Mesenchymal stem cell (in vitro differentiated cells and primary cell): ENCODE results near the gene CXXC5. TPM values are rescaled to one million over a fixed set of nuclear protein-coding genes. Genes with fewer than 3 reads are reported as not detected.
A peak's percentile ranks its signal among the peaks of the same experiment; 100 is the strongest.
"Not testable (repeated sequence)": the region's sequence is repeated elsewhere in the genome, so short reads cannot be mapped to it uniquely, and the experiment has no call there.

ENCODE experiments used
- DNase-seq: peaks from one replicate; pipeline ENCODE4 v3.0.0-alpha.2; 2013
- H2AFZ ChIP-seq: one replicate; pipeline ENCODE4 v1.6.1; 2013; ENCODE audit warnings: low read depth, mild to moderate bottlenecking, control low read depth, inconsistent platforms, low read length, moderate library complexity
- H2AK5ac ChIP-seq: 2 replicates; pipeline ENCODE4 v1.6.1; 2013; ENCODE audit warnings: low read length, moderate library complexity, mild to moderate bottlenecking, inconsistent platforms; ENCODE audit not compliant: severe bottlenecking
- H2BK120ac ChIP-seq: one replicate; pipeline ENCODE4 v1.6.1; 2013; ENCODE audit warnings: low read depth, mild to moderate bottlenecking, inconsistent platforms, low read length, moderate library complexity
- H2BK12ac ChIP-seq, 2 experiments: one replicate each; pipeline ENCODE4 v1.6.1; 2013; ENCODE audit warnings: inconsistent platforms in 2 of 2, low read length in 2 of 2, mild to moderate bottlenecking in 2 of 2, moderate library complexity in 2 of 2, control low read depth in 1 of 2
- H2BK15ac ChIP-seq: one replicate; pipeline ENCODE4 v1.6.1; 2013; ENCODE audit warnings: mild to moderate bottlenecking, low read depth, inconsistent platforms; ENCODE audit not compliant: poor library complexity, severe bottlenecking
- H2BK5ac ChIP-seq: 2 replicates; pipeline ENCODE4 v1.6.1; 2013; ENCODE audit warnings: low read depth, mild to moderate bottlenecking, low read length, control low read depth, inconsistent platforms; ENCODE audit not compliant: poor library complexity, severe bottlenecking
- H3K14ac ChIP-seq, 2 experiments: one replicate each; pipeline ENCODE4 v1.6.1; 2013; ENCODE audit warnings: inconsistent platforms in 2 of 2, low read length in 2 of 2, control low read depth in 1 of 2, mild to moderate bottlenecking in 1 of 2, moderate library complexity in 1 of 2
- H3K18ac ChIP-seq, 2 experiments: one replicate each; pipeline ENCODE4 v1.6.1; 2013; ENCODE audit warnings: inconsistent platforms in 2 of 2, low read length in 2 of 2, control low read depth in 1 of 2, low read depth in 1 of 2, mild to moderate bottlenecking in 1 of 2
- H3K23ac ChIP-seq, 2 experiments: one replicate each; pipeline ENCODE4 v1.6.1; 2013; ENCODE audit warnings: inconsistent platforms in 2 of 2, low read length in 2 of 2, mild to moderate bottlenecking in 2 of 2, moderate library complexity in 2 of 2, control low read depth in 1 of 2
- H3K27ac ChIP-seq: 2 replicates; pipeline ENCODE4 v1.5.1; 2013; ENCODE audit warnings: mild to moderate bottlenecking, moderate library complexity, low read length, control low read depth, inconsistent platforms; ENCODE audit not compliant: poor library complexity, severe bottlenecking
- H3K27me3 ChIP-seq, 2 experiments: 2 replicates each; pipeline versions ENCODE4 v1.6.1 to v1.7.0; 2013; ENCODE audit warnings: low read length in 2 of 2, mild to moderate bottlenecking in 2 of 2, moderate library complexity in 2 of 2, control low read depth in 1 of 2, inconsistent platforms in 1 of 2; ENCODE audit not compliant: control insufficient read depth in 1 of 2, insufficient read depth in 1 of 2
- H3K36me3 ChIP-seq, 2 experiments: 2 replicates each; pipeline versions ENCODE4 v1.6.1 to v1.7.0; 2013; ENCODE audit warnings: low read length in 2 of 2, control low read depth in 1 of 2, inconsistent platforms in 1 of 2, low read depth in 1 of 2, mild to moderate bottlenecking in 1 of 2; ENCODE audit not compliant: insufficient read depth in 2 of 2, control insufficient read depth in 1 of 2
- H3K4ac ChIP-seq, 2 experiments: one replicate each; pipeline ENCODE4 v1.6.1; 2013; ENCODE audit warnings: inconsistent platforms in 2 of 2, low read length in 2 of 2, mild to moderate bottlenecking in 2 of 2, moderate library complexity in 2 of 2, control low read depth in 1 of 2, low read depth in 1 of 2
- H3K4me1 ChIP-seq: 2 replicates; pipeline ENCODE4 v1.6.1; 2013; ENCODE audit warnings: low read depth, low read length, control low read depth; ENCODE audit not compliant: control insufficient read depth, insufficient read depth
- H3K4me2 ChIP-seq: 2 replicates; pipeline ENCODE4 v1.6.1; 2013; ENCODE audit warnings: low read length, mild to moderate bottlenecking, inconsistent platforms; ENCODE audit not compliant: poor library complexity, severe bottlenecking
- H3K4me3 ChIP-seq, 2 experiments: 2 replicates each; pipeline versions ENCODE4 v1.5.1 to v1.7.0; 2013; ENCODE audit warnings: low read length in 2 of 2, mild to moderate bottlenecking in 2 of 2, control low read depth in 1 of 2, low read depth in 1 of 2; ENCODE audit not compliant: insufficient read depth in 1 of 2
- H3K79me1 ChIP-seq: replicated peaks from 2 replicates; pipeline ENCODE4 v1.6.1; 2013; ENCODE audit warnings: mild to moderate bottlenecking, control low read depth, low read length, inconsistent platforms; ENCODE audit not compliant: poor library complexity, severe bottlenecking
- H3K9ac ChIP-seq: 2 replicates; pipeline ENCODE4 v1.7.0; 2013; ENCODE audit warnings: mild to moderate bottlenecking, low read length, moderate library complexity
- H3K9me3 ChIP-seq: 2 replicates; pipeline ENCODE4 v1.7.0; 2013; ENCODE audit warnings: mild to moderate bottlenecking, low read length; ENCODE audit not compliant: control insufficient read depth
- H4K8ac ChIP-seq: one replicate; pipeline ENCODE4 v1.6.1; 2013; ENCODE audit warnings: inconsistent platforms, mild to moderate bottlenecking, low read length, moderate library complexity
- H4K91ac ChIP-seq: one replicate; pipeline ENCODE4 v1.6.1; 2013; ENCODE audit warnings: mild to moderate bottlenecking, low read length, inconsistent platforms
- WGBS: methylation state at CpG from one replicate; pipeline ENCODE4 v1.1.7; 2013; ENCODE audit warnings: mixed read lengths; 5-methylcytosine and 5-hydroxymethylcytosine counted together
- polyA plus RNA-seq, 2 experiments: library from polyadenylated mRNA; stranded (reverse); fragments of 200-250 nt; gene quantifications; one replicate each; pipeline ENCODE4 v1.2.3, GENCODE V29; 2013

CXXC5 gene
- polyA plus RNA-seq (2013, experiment 1 of 2), result 75.1 TPM
- polyA plus RNA-seq (2013, experiment 2 of 2), result 76.7 TPM

DNA sequence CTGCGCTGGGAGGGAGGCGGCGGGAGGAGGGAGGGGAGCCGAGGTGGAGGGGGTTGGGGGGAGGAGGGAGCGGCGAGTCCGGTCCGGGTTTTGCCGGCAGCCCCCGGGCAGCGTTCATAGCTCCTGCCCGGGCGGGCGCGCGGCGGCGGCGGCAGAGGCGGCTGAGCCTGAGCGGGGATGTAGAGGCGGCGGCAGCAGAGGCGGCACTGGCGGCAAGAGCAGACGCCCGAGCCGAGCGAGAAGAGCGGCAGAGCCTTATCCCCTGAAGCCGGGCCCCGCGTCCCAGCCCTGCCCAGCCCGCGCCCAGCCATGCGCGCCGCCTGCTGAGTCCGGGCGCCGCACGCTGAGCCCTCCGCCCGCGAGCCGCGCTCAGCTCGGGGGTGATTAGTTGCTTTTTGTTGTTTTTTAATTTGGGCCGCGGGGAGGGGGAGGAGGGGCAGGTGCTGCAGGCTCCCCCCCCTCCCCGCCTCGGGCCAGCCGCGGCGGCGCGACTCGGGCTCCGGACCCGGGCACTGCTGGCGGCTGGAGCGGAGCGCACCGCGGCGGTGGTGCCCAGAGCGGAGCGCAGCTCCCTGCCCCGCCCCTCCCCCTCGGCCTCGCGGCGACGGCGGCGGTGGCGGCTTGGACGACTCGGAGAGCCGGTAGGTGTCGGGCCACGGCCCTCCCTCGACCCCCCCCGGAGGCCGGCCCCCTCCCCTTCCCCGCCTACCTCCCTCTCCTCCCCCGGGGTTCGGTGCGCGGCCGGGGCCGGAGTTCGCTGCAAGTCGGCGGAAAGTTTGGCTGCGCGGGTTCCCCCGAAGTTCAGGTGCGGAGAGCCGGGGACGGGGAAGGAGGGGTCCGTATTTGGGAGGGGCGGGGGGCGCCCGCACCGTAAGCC, at the start of gene CXXC5:
CXXC5 (plus strand) TSS at position 145 of the 877 bp plus-strand sequence. CDS start 32,175 bp downstream, outside the sequence.
- peak within 1 kb of the TSS; percentile 84 to 87 for H3K4me3 ChIP-seq
- H4K91ac ChIP-seq, result peak within 1 kb of the TSS; percentile 89
- H4K8ac ChIP-seq, result peak within 1 kb of the TSS; percentile 48
- peak within 1 kb of the TSS; percentile 82 for H2BK5ac ChIP-seq
- H3K4me2 ChIP-seq, result peak within 1 kb of the TSS; percentile 89
- DNase-seq, result peak; percentile 92
- H2AFZ ChIP-seq, result peak within 1 kb of the TSS; percentile 33
- peaks cover 0 to 15% of the 10 kb centered on the region in 2 experiments for H3K36me3 ChIP-seq
- H2BK120ac ChIP-seq, result peak within 1 kb of the TSS; percentile 85
- H3K18ac ChIP-seq, result peak within 1 kb of the TSS; percentile 94 to 97
- peak within 1 kb of the TSS; percentile 19 for H2AK5ac ChIP-seq
- under 1% methylated on average over 40 of the region's 106 CpGs for WGBS
- no peaks in the 10 kb centered on the region for H3K9me3 ChIP-seq
- peak within 1 kb of the TSS; percentile 92 for H3K27ac ChIP-seq
- H3K14ac ChIP-seq, result peak within 1 kb of the TSS; percentile 62 to 97
- H3K4ac ChIP-seq, result peak within 1 kb of the TSS; percentile 67 to 85
- H3K23ac ChIP-seq, result peak within 1 kb of the TSS in 1 of 2 experiments; percentile 95
- peak within 1 kb of the TSS; percentile 29 to 73 for H2BK12ac ChIP-seq
- peaks cover 0 to 12% of the 10 kb centered on the region in 2 experiments for H3K27me3 ChIP-seq
- peak within 1 kb of the TSS; percentile 83 for H2BK15ac ChIP-seq
- H3K9ac ChIP-seq, result peak within 1 kb of the TSS; percentile 92
- H3K4me1 ChIP-seq, result peaks cover 26% of the 10 kb centered on the region
- peaks cover 13% of the 10 kb centered on the region for H3K79me1 ChIP-seq

DNA sequence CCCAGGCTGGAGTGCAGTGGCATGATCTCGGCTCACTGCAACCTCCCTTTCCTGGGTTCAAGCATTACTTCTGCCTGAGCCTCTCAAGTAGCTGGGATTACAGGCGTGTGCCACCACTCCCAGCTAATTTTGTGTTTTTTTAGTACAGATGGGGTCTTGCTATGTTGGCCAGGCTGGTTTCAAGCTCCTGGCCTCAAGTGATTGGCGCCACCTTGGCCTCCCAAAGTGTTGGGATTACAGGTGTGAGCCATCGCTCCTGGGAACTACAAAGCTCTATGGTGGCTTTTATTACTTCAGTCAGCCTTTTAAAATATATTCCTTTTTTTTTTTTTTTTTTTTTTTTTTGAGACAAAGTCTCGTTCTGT, 49.6 kb upstream of the CXXC5 start:
- not testable (repeated sequence) for H3K14ac ChIP-seq, H3K4me3 ChIP-seq, H3K4ac ChIP-seq, H2BK120ac ChIP-seq, H4K8ac ChIP-seq, H2BK15ac ChIP-seq, H3K27ac ChIP-seq, H2AFZ ChIP-seq, H3K9me3 ChIP-seq, H3K79me1 ChIP-seq, DNase-seq, H2AK5ac ChIP-seq, H2BK12ac ChIP-seq, H3K4me1 ChIP-seq, H3K4me2 ChIP-seq, H3K9ac ChIP-seq, H2BK5ac ChIP-seq, H4K91ac ChIP-seq, H3K23ac ChIP-seq, H3K18ac ChIP-seq, H3K27me3 ChIP-seq
- H3K36me3 ChIP-seq, result peaks cover 29 to 30% of the 10 kb centered on the region in 2 experiments
- WGBS, result 95% methylated on average over 4 of the region's 5 CpGs

- Histone ChIP-seq H2BK15ac (no peak overlapping the region), H2AFZ (no peak overlapping the region), H2BK120ac (no peak overlapping the region), H3K79me1 (peaks cover 8% of the 10 kb centered on the region), H3K14ac (no peak overlapping the region), H3K36me3 (peaks cover 39 to 46% of the 10 kb centered on the region in 2 experiments), H2BK12ac (no peak overlapping the region), H3K9me3 (no peaks in the 10 kb centered on the region), H3K4ac (no peak overlapping the region), H4K91ac (no peak overlapping the region), H3K4me2 (no peak overlapping the region), H4K8ac (no peak overlapping the region), H3K27ac (peak overlapping the region; percentile 51), H3K4me3 (no peak overlapping the region), H2BK5ac (no peak overlapping the region), H3K9ac (no peak overlapping the region), H3K27me3 (no peaks in the 10 kb centered on the region), H3K4me1 (peaks cover 3% of the 10 kb centered on the region), H3K23ac (no peak overlapping the region), H2AK5ac (no peak overlapping the region), H3K18ac (no peak overlapping the region)
- peak; percentile 86 for DNase-seq
- WGBS, result 40% methylated on average over 7 of the region's 7 CpGs
These were observed 47.7 kb upstream of the CXXC5 start for GRCh38 chr5:139600336-139600949.

GRCh38 chr5:139601429-139601828, 46.7 kb upstream of the CXXC5 start:
- WGBS, result 95% methylated on average over 12 of the region's 12 CpGs

More at GRCh38 chr5:139601429-139601828, 46.7 kb upstream of the CXXC5 start:
- Histone ChIP-seq H3K27ac (no peak overlapping the region), H3K27me3 (no peaks in the 10 kb centered on the region), H2BK120ac (no peak overlapping the region), H2BK5ac (no peak overlapping the region), H3K4me1 (peaks cover 3% of the 10 kb centered on the region), H3K18ac (no peak overlapping the region), H3K79me1 (peaks cover 11% of the 10 kb centered on the region), H4K91ac (no peak overlapping the region), H3K14ac (no peak overlapping the region), H4K8ac (no peak overlapping the region), H3K23ac (no peak overlapping the region), H2AK5ac (no peak overlapping the region), H2BK12ac (no peak overlapping the region), H3K36me3 (peaks cover 46 to 54% of the 10 kb centered on the region in 2 experiments), H2AFZ (no peak overlapping the region), H3K4me2 (no peak overlapping the region), H2BK15ac (no peak overlapping the region), H3K9me3 (no peaks in the 10 kb centered on the region), H3K9ac (no peak overlapping the region), H3K4me3 (no peak overlapping the region), H3K4ac (no peak overlapping the region)
- no peak for DNase-seq
